Measurements from ENCODE around the gene TCEAL3. TPM values are rescaled to one million over a fixed set of nuclear protein-coding genes. Genes with fewer than 3 reads are reported as not detected.
"Not testable (repeated sequence)": the region's sequence is repeated elsewhere in the genome, so short reads cannot be mapped to it uniquely, and the experiment has no call there.

The TCEAL3 gene, protein sequence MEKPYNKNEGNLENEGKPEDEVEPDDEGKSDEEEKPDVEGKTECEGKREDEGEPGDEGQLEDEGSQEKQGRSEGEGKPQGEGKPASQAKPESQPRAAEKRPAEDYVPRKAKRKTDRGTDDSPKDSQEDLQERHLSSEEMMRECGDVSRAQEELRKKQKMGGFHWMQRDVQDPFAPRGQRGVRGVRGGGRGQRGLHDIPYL
- total RNA-seq = 4.6 and 4.7 TPM in 2 replicates

GRCh38 chrX:103607364-103608305 is at the start of gene TCEAL3:
Gene TCEAL3, plus strand, starts transcription at chrX:103607963. Its CDS starts 1,102 bp downstream, at chrX:103609065.
- DNase-seq (ENCODE audit: low read depth in 2 of 2) = peak in 1 of 2 donors; percentile 52

DNA sequence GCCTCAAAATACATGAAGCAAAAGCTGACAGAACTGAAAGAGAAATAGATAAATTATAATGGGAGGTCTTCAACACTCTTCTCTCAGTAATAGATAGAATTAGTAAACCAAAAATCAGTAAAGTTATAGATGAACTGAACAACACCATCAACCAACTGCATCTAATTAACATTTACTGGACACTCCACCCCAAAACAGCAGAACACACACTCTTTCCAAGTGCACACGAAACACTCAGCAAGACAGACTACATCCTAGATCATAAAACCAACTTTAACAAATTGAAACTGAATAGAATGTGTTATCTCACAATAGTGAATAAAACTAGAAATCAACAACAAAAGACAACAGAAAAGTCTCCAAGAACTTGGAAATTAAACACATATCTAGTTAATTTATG is 47.5 kb upstream of the TCEAL3 start:
- DNase-seq (ENCODE audit: low read depth in 2 of 2) = no peak

GRCh38 chrX:103562801-103563200 is 45.0 kb upstream of the TCEAL3 start:
- DNase-seq (ENCODE audit: low read depth in 2 of 2) = peak in 1 of 2 donors; percentile 10

DNA sequence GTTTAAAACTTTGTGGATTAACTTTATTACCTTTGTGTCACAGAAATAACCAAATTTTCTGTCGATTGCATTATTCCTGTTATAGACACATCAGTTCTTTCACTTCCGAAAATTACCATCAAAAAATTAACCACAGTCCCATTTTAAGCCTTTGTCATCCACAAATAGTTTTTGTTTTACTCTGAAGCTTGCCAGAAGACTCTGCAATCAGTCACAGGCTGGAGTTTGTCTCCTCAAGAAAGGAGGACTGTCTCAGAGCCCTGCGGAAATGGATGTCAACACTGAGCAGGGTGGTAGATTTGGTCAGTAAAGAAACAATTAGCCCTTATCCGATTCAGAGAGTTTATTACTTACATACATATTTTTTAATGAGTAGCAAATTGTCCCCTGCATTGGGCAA is 42.6 kb upstream of the TCEAL3 start:
- DNase-seq (ENCODE audit: low read depth in 2 of 2) = no peak

DNA sequence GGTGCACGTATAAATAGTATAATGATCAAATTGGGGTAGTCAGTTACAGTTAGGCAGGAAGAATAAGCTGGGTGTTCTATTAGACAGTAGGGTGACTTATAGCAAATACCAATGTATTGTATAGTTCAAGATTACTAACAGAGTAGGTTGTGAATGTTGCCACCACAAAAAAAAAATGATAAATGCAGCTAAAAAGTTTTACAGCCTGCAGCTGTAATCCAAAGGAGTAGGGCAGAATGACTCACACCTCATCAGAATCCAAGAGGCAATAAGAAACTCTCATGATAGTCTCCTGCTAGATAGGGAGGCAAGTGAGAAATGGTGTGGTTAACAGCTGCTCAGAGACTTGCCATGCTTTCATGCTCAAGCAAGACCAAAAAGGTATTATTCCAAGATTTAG is 42.0 kb upstream of the TCEAL3 start:
- DNase-seq (ENCODE audit: low read depth in 2 of 2) = no peak

DNA sequence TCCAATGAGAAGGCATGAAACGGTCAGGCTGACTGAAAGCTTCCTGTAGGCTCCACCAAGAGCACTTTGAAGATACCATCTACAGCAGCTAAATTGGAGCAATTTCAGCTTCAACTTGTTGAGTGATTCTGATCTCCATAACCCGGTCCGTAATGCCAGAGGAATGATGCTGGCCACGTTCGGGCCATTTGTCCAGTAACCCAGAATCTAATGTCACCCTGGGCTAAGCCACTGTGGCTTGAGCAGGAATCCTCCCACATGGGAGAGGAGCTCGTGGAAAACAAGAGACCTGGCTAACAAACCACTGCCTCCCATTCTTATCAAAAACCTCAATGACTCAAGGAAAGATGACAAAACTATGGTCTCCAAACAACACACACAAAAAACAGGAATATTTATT is 36.6 kb upstream of the TCEAL3 start:
- no peak for DNase-seq (ENCODE audit: low read depth in 2 of 2)

DNA sequence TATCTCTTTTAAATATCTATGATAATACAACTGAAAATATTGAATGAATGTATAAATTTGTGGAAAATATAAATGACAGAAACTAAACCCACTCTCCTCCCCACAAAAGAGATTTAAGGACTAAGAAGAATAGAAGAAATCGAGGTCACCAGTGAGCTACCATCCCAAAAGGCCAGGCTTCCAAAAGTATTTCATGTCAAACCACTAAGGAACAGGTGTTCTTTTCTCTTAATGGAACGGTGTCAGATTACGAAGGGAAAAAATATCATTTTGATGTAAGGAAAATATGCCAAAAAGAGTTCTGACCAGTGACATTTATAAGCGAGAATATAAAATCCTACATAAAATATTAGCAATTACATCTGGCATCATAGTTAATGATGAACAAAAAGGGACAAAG is 36.0 kb upstream of the TCEAL3 start:
- no peak for DNase-seq (ENCODE audit: low read depth in 2 of 2)

GRCh38 chrX:103573202-103573601 is 34.6 kb upstream of the TCEAL3 start:
- DNase-seq (ENCODE audit: low read depth in 2 of 2) = no peak

DNA sequence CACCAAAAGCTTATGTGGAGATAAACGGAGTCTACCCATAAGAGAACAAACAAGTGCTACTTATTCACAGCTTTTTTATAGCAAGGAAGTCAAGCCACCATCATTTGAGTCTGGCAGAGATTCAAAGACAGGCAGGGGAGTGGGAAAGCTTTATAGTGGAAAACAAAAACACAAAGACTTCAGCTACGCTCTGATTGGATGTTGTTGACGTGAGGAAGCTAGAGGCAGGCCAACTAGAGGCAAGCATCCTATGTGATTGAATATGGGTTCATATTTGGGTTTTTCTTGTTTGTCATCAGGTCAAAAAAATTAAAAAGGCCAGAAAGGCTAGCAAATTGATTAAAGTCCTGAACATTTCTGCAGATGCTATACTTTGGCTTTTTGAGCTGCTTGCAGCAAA is 23.2 kb upstream of the TCEAL3 start:
- DNase-seq (ENCODE audit: low read depth in 2 of 2) = peak in 1 of 2 donors; percentile 37

DNA sequence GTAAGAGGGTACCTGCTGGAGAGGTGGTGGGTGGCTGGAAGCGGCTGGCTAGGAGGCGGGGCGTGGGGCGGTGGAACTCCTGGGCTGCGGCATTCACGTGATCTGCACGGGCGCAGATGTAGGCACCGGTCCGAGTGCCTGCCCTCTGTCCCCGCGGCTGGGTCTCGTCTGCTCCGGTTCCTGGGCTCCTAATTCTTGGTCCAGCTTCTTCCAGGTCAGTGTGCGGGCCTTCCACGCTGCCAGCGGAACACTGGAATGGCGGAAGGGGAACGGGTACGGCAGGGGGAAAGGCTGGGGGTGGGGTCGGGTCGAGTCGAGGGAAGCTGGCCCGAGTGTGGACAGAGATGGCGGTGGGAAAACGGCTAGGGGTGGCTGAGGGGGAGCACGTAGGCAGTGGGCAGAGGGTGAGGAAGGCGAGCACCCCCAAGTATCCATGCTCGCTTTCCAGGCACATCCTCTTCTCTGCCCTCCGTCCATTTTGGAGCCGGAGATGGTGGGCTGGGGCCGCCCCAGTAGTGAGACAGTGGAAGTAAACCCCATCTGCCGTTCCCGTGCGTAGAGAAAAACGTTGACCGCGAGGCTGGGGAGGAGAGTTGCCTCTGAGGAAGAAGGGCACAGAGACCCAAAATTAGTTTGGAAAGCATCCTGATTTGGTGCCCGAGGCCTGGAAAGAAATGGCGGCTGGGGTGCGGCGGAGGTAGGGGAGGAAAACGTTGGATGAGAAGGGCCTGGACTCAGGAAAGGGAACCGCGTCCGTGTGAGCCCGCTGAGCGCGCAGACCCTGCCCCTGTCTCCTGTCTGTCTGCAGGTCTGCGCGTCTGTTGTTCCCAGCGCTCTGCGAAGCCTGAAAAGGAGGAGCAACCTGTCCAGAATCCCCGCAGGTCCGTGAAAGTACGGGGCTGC is 22.1 kb upstream of the TCEAL3 start, which contains the start of gene TCEAL4:
Gene TCEAL4, plus strand, starts transcription at position 105 of the 903 bp plus-strand sequence. CDS start 1,161 bp downstream, outside the sequence.
- peak in 1 of 2 donors; percentile 48 for DNase-seq (ENCODE audit: low read depth in 2 of 2)

- DNase-seq (ENCODE audit: low read depth in 2 of 2) = peak in 1 of 2 donors; percentile 6
Observed at GRCh38 chrX:103586314-103586646, 21.5 kb upstream of the TCEAL3 start.

DNA sequence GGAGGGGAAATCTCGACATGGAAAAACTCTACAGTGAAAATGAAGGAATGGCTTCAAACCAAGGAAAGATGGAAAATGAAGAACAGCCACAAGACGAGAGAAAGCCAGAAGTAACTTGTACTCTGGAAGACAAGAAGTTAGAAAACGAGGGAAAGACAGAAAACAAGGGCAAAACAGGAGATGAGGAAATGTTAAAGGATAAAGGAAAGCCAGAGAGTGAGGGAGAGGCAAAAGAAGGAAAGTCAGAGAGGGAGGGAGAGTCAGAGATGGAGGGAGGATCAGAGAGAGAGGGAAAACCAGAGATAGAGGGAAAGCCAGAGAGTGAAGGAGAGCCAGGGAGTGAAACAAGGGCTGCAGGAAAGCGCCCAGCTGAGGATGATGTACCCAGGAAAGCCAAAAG is 21.1 kb upstream of the TCEAL3 start:
- DNase-seq (ENCODE audit: low read depth in 2 of 2) = no peak

GRCh38 chrX:103592295-103592694 is 15.5 kb upstream of the TCEAL3 start:
- not testable (repeated sequence) for DNase-seq (ENCODE audit: low read depth in 2 of 2)

DNA sequence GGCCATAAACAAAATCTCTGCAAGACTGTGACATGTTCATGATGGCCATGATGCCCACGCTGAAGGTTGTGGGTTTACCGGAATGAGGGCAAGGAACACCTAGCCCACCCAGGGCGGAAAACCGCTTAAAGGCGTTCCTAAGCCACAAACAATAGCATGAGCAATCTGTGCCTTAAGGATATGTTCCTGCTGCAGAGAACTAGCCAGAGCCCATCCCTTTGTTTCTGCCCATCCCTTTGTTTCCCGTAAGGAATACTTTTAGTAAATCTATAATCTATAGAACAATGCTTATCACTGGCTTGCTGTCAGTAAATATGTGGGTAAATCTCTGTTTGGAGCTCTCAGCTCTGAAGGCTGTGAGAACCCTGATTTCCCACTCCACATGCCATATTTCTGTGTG is 12.6 kb upstream of the TCEAL3 start:
- not testable (repeated sequence) for DNase-seq (ENCODE audit: low read depth in 2 of 2)

DNA sequence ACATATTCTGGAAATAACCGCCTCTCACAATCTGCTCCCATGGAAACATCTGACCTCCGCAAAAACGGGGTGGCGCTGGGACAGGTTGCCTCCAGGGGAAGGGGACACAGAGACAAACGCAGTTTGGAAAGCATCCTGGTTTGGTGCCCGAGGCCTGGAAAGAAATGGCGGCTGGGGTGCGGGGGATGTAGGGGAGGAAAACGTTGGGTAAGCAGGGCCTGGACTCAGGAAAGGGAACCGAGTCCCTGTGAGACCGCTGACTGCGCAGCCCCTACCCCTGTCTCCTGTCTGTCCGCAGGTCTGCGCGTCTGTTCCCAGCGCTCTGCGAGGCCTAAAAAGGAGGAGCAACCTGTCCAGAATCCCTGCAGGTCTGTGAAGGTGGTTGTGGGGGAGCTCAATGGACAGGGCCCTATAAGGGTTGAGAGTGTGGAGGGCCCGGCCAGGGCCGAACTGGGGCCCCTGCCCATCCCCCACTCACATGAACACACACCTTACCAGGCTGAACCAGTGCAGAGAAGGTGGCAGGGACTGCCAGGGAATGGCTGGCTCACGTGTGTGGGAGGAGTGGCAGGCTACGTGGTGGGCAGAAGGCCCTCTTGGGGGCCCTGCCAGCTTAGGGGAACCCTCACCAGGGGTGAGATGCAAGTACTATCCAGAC is 672 bp downstream of the TCEAL3 start:
- peak in 1 of 2 donors; percentile 3 for DNase-seq (ENCODE audit: low read depth in 2 of 2)

DNA sequence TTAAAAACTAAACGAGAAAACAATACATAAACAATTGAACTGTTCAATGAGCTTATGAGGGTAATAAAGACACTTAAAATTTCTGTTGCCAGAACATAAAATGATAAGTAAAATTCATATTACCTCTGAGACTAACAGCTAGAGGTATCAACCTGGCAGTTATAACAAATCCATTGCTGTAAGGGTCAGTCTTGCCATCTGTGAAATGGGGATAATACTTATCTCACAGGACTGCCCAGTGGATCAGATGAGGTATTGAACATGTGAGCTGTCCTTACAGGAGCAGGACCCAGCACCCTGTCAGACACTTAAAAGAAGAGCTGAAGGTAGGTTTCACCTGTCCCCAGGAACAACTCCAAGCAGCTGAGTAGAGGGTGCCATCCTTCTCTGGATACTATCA is 2.5 kb downstream of the TCEAL3 start:
- no peak for DNase-seq (ENCODE audit: low read depth in 2 of 2)

- no peak for DNase-seq (ENCODE audit: low read depth in 2 of 2)
Observed at GRCh38 chrX:103613362-103613890, 5.7 kb downstream of the TCEAL3 start.

- no peak for DNase-seq (ENCODE audit: low read depth in 2 of 2)
Observed at GRCh38 chrX:103614999-103615398, 7.2 kb downstream of the TCEAL3 start.

GRCh38 chrX:103615781-103616371 is 8.1 kb downstream of the TCEAL3 start:
- DNase-seq (ENCODE audit: low read depth in 2 of 2) = no peak

DNA sequence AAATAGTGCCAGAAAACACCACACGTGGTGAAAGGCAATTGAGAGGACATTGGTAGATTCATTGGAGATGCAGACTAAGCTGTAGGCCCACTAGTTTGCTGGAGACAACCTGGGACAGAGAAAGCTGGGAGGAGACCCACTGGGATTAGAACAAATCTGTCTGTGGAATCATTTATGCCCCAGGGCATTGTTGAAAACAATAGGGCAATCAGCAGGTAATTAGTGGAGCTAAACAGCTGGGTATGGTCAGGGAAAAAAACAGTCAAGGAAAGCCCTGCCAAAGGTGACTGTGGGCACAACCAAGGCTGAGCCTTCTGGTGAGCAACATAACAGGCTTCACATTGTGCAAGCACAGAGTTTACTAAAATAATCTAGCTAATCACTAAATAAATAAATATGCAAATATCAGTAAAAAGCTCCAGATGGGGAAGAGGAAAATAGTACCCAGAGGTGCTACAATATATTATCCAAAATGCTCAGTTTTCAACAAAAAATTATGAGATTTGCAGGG is 9.0 kb downstream of the TCEAL3 start:
- no peak for DNase-seq (ENCODE audit: low read depth in 2 of 2)
